Measurements from ENCODE around the gene ELOA. TPM values are rescaled to one million over a fixed set of nuclear protein-coding genes. Genes with fewer than 3 reads are reported as not detected.
"Not testable (repeated sequence)": the region's sequence is repeated elsewhere in the genome, so short reads cannot be mapped to it uniquely, and the experiment has no call there.

Gene ELOA
- polyA plus RNA-seq, 1 experiment = 21.5 TPM

- TF ChIP-seq CTCF (IDR thresholded peaks at IDR 0.05; ENCODE audit: insufficient read depth, low read depth, low read length) = no peak
- CTCF ChIA-PET = interaction anchor here (1.1 kb wide), 1 partner anchor 21 kb away, joined by 3 read pairs; no protein-coding TSS in a partner anchor
- no peak for DNase-seq (ENCODE audit: low read depth)
- POLR2A ChIA-PET = no interaction called here
- H3K27me3 ChIP-seq (ENCODE audit: control insufficient read depth, insufficient read depth, low read length) = no peaks in the 10 kb centered on the region
- peaks cover 1% of the 10 kb centered on the region for H3K36me3 ChIP-seq (ENCODE audit: control insufficient read depth, insufficient read depth, low read length)
- no peak overlapping the region for H3K4me3 ChIP-seq (ENCODE audit: low read depth, low read length)
These were observed 20.6 kb upstream of the ELOA start for GRCh38 chr1:23722652-23723051.

- H3K4me3 ChIP-seq (ENCODE audit: low read depth, low read length) = no peak overlapping the region
- CTCF ChIA-PET = interaction anchor here (0.7 to 1.2 kb wide), 5 partner anchors 8 to 24 kb away, joined by 3 to 4 read pairs (median 3); no protein-coding TSS in a partner anchor
- H3K27me3 ChIP-seq (ENCODE audit: control insufficient read depth, insufficient read depth, low read length) = no peaks in the 10 kb centered on the region
- no peak for DNase-seq (ENCODE audit: low read depth)
- POLR2A ChIA-PET = no interaction called here
- H3K36me3 ChIP-seq (ENCODE audit: control insufficient read depth, insufficient read depth, low read length) = no peaks in the 10 kb centered on the region; the same call in 1 of the 2 replicates
- TF ChIP-seq CTCF (IDR thresholded peaks at IDR 0.05; ENCODE audit: insufficient read depth, low read depth, low read length) = no peak
These were observed 16.6 kb upstream of the ELOA start for GRCh38 chr1:23726686-23727085.

- ChIA-PET CTCF (interaction anchor here (0.6 to 1.2 kb wide), 5 partner anchors 8 to 25 kb away, joined by 3 to 4 read pairs (median 3); no protein-coding TSS in a partner anchor), POLR2A (no interaction called here)
- Histone ChIP-seq H3K4me3 (ENCODE audit: low read depth, low read length) (no peak overlapping the region), H3K27me3 (ENCODE audit: control insufficient read depth, insufficient read depth, low read length) (no peaks in the 10 kb centered on the region), H3K36me3 (ENCODE audit: control insufficient read depth, insufficient read depth, low read length) (no peaks in the 10 kb centered on the region; the same call in 1 of the 2 replicates)
- no peak for TF ChIP-seq CTCF (IDR thresholded peaks at IDR 0.05; ENCODE audit: insufficient read depth, low read depth, low read length)
- DNase-seq (ENCODE audit: low read depth) = no peak
These were observed 15.9 kb upstream of the ELOA start for GRCh38 chr1:23727362-23727811.

- Histone ChIP-seq H3K36me3 (ENCODE audit: control insufficient read depth, insufficient read depth, low read length) (no peaks in the 10 kb centered on the region; the same call in 1 of the 2 replicates), H3K4me3 (ENCODE audit: low read depth, low read length) (no peak overlapping the region), H3K27me3 (ENCODE audit: control insufficient read depth, insufficient read depth, low read length) (no peaks in the 10 kb centered on the region)
- no peak for TF ChIP-seq CTCF (IDR thresholded peaks at IDR 0.05; ENCODE audit: insufficient read depth, low read depth, low read length)
- DNase-seq (ENCODE audit: low read depth) = no peak
- ChIA-PET CTCF (interaction anchor here (1.1 kb wide), 1 partner anchor 15 kb away, joined by 3 read pairs; no protein-coding TSS in a partner anchor), POLR2A (no interaction called here)
These were observed 10.7 kb upstream of the ELOA start for GRCh38 chr1:23732363-23733224.

GRCh38 chr1:23733281-23733680 is 10.0 kb upstream of the ELOA start:
- H3K27me3 ChIP-seq (ENCODE audit: control insufficient read depth, insufficient read depth, low read length); DNase-seq (ENCODE audit: low read depth); POLR2A ChIA-PET; H3K36me3 ChIP-seq (ENCODE audit: control insufficient read depth, insufficient read depth, low read length); H3K4me3 ChIP-seq (ENCODE audit: low read depth, low read length); CTCF ChIA-PET: not testable (repeated sequence)

Data from BJ (cell line).